Tibial nerve (tissue), 4 donors: ENCODE measurements around the gene CES2.

Source experiments
- EP300 ChIP-seq, 2 donors: sonication (generic); formaldehyde crosslinking; IDR thresholded peaks; one replicate each; pipeline ENCODE4 v1.6.1; 2017; ENCODE audit warnings: antibody characterized with exemption in 2 of 2, mild to moderate bottlenecking in 1 of 2
- POLR2A ChIP-seq, 2 donors: fragments of 450-650 bp; IDR thresholded peaks; one replicate each; pipeline ENCODE4 v1.6.1; 2017; ENCODE audit warnings: antibody characterized with exemption in 2 of 2, mild to moderate bottlenecking in 2 of 2, moderate library complexity in 2 of 2
- TF ChIP-seq, protein P1 (sequence below), 5 experiments: fragments of 200-600 bp in 3 of 5; fragments of 450-650 bp in 2 of 5; sonication (generic) in 3 of 5; IDR thresholded peaks; one replicate each; pipeline ENCODE4 v1.5.1; 2016 to 2019; ENCODE audit warnings: antibody characterized with exemption in 5 of 5, mild to moderate bottlenecking in 3 of 5, moderate library complexity in 2 of 5

DNA sequence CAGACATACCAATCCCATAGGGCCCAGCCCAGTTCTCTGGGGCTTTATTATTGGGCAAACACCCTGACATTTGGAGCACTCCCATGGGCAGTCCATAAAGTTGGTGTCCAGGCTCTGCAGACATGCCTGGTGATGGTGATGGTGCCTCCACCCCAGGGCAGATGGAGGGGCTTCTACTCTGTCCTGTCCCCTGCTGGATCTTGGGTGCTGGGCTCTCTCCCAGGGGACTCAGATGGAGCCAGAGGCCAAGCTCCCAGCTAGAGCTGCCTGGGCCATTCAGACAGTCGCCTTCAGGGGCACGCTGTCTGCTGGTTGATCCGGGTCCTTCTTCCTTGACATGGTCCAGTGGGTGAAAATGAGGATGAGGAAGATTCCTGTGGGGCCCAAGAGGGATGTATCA is 27.2 kb upstream of the CES2 start:
- TF ChIP-seq, protein P1, sequence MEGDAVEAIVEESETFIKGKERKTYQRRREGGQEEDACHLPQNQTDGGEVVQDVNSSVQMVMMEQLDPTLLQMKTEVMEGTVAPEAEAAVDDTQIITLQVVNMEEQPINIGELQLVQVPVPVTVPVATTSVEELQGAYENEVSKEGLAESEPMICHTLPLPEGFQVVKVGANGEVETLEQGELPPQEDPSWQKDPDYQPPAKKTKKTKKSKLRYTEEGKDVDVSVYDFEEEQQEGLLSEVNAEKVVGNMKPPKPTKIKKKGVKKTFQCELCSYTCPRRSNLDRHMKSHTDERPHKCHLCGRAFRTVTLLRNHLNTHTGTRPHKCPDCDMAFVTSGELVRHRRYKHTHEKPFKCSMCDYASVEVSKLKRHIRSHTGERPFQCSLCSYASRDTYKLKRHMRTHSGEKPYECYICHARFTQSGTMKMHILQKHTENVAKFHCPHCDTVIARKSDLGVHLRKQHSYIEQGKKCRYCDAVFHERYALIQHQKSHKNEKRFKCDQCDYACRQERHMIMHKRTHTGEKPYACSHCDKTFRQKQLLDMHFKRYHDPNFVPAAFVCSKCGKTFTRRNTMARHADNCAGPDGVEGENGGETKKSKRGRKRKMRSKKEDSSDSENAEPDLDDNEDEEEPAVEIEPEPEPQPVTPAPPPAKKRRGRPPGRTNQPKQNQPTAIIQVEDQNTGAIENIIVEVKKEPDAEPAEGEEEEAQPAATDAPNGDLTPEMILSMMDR (IDR thresholded peaks at IDR 0.05) = no peak
- TF ChIP-seq POLR2A (IDR thresholded peaks at IDR 0.05) = no peak
- no peak for TF ChIP-seq EP300 (IDR thresholded peaks at IDR 0.05)
